MM.1S (cell line): Measurements from ENCODE around the gene TTC7B.

Experiments used
- DNase-seq: peaks from one replicate; pipeline ENCODE4 v3.0.0-alpha.2; 2015
- H2AFZ ChIP-seq: fragments of 300-600 bp; sonication (generic); 2 replicates; pipeline ENCODE4 v1.6.0; 2016; ENCODE audit warnings: antibody characterized with exemption, low read length
- H3F3A ChIP-seq: fragments of 300-600 bp; sonication (generic); 2 replicates; pipeline ENCODE4 v1.6.1; 2016; ENCODE audit warnings: mild to moderate bottlenecking, antibody characterized with exemption, low read length, moderate library complexity, mixed read lengths; ENCODE audit not compliant: insufficient read depth
- H3K27ac ChIP-seq: fragments of 300-600 bp; sonication (generic); 2 replicates; pipeline ENCODE4 v1.5.1; 2016; ENCODE audit warnings: mild to moderate bottlenecking, low read length
- H3K27me3 ChIP-seq: fragments of 300-600 bp; sonication (generic); replicated peaks from 2 replicates; pipeline ENCODE4 v1.6.0; 2016; ENCODE audit warnings: low read length; ENCODE audit not compliant: insufficient read depth
- H3K36me3 ChIP-seq: fragments of 300-600 bp; sonication (generic); replicated peaks from 2 replicates; pipeline ENCODE4 v1.6.1; 2016; ENCODE audit warnings: mild to moderate bottlenecking, low read length, mixed read lengths; ENCODE audit not compliant: insufficient read depth
- H3K4me1 ChIP-seq: fragments of 300-600 bp; sonication (generic); 2 replicates; pipeline ENCODE4 v1.6.1; 2016; ENCODE audit warnings: low read length, mixed read lengths
- H3K4me2 ChIP-seq: fragments of 300-600 bp; sonication (generic); 2 replicates; pipeline ENCODE4 v1.6.0; 2016; ENCODE audit warnings: low read depth, low read length
- H3K4me3 ChIP-seq: fragments of 300-600 bp; sonication (generic); 2 replicates; pipeline ENCODE4 v1.5.1; 2016; ENCODE audit warnings: low read length, mixed read lengths
- H3K79me2 ChIP-seq: fragments of 300-600 bp; sonication (generic); 2 replicates; pipeline ENCODE4 v1.6.1; 2016; ENCODE audit warnings: mixed run types, low read length, mixed read lengths
- H3K9ac ChIP-seq: fragments of 300-600 bp; sonication (generic); 2 replicates; pipeline ENCODE4 v1.6.1; 2016; ENCODE audit warnings: low read length, mixed read lengths
- H3K9me2 ChIP-seq: fragments of 300-600 bp; sonication (generic); replicated peaks from 2 replicates; pipeline ENCODE4 v1.6.1; 2016; ENCODE audit warnings: mild to moderate bottlenecking, low read length, mixed read lengths; ENCODE audit not compliant: insufficient read depth
- H3K9me3 ChIP-seq: fragments of 300-600 bp; sonication (generic); replicated peaks from 2 replicates; pipeline ENCODE4 v1.6.1; 2016; ENCODE audit warnings: mild to moderate bottlenecking, low read length, mixed read lengths; ENCODE audit not compliant: insufficient read depth
- H4K20me1 ChIP-seq: fragments of 300-600 bp; sonication (generic); 2 replicates; pipeline ENCODE4 v1.6.1; 2016; ENCODE audit warnings: mild to moderate bottlenecking, low read length, moderate library complexity, mixed read lengths; ENCODE audit not compliant: insufficient read depth
- EZH2 ChIP-seq: fragments of 300-600 bp; sonication (generic); optimal IDR thresholded peaks from 2 replicates; pipeline ENCODE3; 2017; ENCODE audit warnings: low read depth, mild to moderate bottlenecking, antibody characterized with exemption, low read length, mixed read lengths
- EZH2phosphoT487 ChIP-seq: fragments of 300-600 bp; sonication (generic); IDR thresholded peaks from 2 replicates; pipeline ENCODE4 v1.6.1; 2018; ENCODE audit warnings: antibody characterized with exemption, low read length
- TF ChIP-seq, protein P1 (sequence below): fragments of 300-600 bp; sonication (generic); IDR thresholded peaks from 2 replicates; pipeline ENCODE4 v1.5.1; 2016; ENCODE audit warnings: antibody characterized with exemption, low read length, mixed read lengths

TTC7B gene

GRCh38 chr14:90784621-90785270 lies 31.5 kb downstream of the TTC7B start:
- H3K9me2 ChIP-seq, result no peaks in the 10 kb centered on the region
- no peaks in the 10 kb centered on the region for H4K20me1 ChIP-seq
- no peaks in the 10 kb centered on the region for H3K27me3 ChIP-seq
- H3K9ac ChIP-seq, result no peak overlapping the region
- H3F3A ChIP-seq, result no peaks in the 10 kb centered on the region
- H2AFZ ChIP-seq, result no peak overlapping the region
- no peak for DNase-seq
- no peaks in the 10 kb centered on the region for H3K9me3 ChIP-seq
- H3K4me1 ChIP-seq, result no peaks in the 10 kb centered on the region
- no peaks in the 10 kb centered on the region for H3K79me2 ChIP-seq
- TF ChIP-seq, protein P1, sequence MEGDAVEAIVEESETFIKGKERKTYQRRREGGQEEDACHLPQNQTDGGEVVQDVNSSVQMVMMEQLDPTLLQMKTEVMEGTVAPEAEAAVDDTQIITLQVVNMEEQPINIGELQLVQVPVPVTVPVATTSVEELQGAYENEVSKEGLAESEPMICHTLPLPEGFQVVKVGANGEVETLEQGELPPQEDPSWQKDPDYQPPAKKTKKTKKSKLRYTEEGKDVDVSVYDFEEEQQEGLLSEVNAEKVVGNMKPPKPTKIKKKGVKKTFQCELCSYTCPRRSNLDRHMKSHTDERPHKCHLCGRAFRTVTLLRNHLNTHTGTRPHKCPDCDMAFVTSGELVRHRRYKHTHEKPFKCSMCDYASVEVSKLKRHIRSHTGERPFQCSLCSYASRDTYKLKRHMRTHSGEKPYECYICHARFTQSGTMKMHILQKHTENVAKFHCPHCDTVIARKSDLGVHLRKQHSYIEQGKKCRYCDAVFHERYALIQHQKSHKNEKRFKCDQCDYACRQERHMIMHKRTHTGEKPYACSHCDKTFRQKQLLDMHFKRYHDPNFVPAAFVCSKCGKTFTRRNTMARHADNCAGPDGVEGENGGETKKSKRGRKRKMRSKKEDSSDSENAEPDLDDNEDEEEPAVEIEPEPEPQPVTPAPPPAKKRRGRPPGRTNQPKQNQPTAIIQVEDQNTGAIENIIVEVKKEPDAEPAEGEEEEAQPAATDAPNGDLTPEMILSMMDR, result no peak
- TF ChIP-seq EZH2 (no peak), EZH2phosphoT487 (no peak)
- H3K36me3 ChIP-seq, result no peaks in the 10 kb centered on the region
- no peak overlapping the region for H3K4me2 ChIP-seq
- no peak overlapping the region for H3K4me3 ChIP-seq
- H3K27ac ChIP-seq, result no peak overlapping the region

DNA sequence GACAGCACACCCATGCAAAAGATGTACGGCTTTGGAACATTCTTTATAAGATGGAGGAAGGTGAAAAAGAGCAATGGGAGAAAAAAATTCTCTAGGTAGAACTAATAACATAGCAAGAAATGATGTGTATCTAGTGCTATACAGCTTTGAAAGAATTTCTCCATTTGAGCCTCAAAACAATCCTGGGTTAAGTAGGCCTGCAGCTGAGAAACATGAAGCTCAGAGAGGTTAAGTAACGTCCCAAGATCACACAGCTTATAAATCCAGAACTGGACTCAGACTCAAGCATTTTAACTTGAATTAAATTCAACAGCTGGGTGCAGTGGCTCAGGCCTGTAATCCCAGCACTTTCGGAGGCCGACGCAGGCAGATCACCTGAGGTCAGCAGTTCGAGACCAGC lies 32.9 kb downstream of the TTC7B start:
- H3K9me3 ChIP-seq, result no peaks in the 10 kb centered on the region
- no peaks in the 10 kb centered on the region for H3K4me1 ChIP-seq
- H3K4me2 ChIP-seq, result no peak overlapping the region
- no peak for TF ChIP-seq EZH2phosphoT487
- TF ChIP-seq, protein P1, result no peak
- TF ChIP-seq EZH2, result no peak
- H4K20me1 ChIP-seq, result no peaks in the 10 kb centered on the region
- no peaks in the 10 kb centered on the region for H3K79me2 ChIP-seq
- no peak overlapping the region for H3K4me3 ChIP-seq
- no peaks in the 10 kb centered on the region for H3K9me2 ChIP-seq
- no peaks in the 10 kb centered on the region for H3K36me3 ChIP-seq
- H2AFZ ChIP-seq, result no peak overlapping the region
- no peaks in the 10 kb centered on the region for H3F3A ChIP-seq
- DNase-seq, result no peak
- H3K9ac ChIP-seq, result no peak overlapping the region
- H3K27ac ChIP-seq, result no peak overlapping the region
- no peaks in the 10 kb centered on the region for H3K27me3 ChIP-seq

DNA sequence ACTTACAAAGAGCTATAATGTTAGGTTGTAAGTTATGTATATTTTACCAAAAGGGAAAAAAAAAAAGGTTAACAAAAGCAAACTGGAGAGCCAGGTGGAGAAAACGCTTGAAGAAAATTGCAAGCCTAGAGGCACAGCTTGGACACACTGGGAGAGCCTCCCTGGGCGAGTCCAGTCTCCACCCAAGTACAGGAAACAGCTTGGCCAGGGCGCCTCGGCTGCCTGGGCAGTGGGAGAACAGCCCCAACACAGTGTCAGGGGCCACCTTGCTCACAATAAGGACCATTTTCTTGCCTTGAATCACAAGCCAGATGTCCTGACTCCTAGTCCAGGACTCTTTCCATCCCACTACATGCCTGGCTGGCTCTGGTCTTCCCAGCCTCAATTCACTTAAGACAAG lies 33.3 kb downstream of the TTC7B start:
- Histone ChIP-seq H3K9ac (no peak overlapping the region), H3K4me1 (no peaks in the 10 kb centered on the region), H2AFZ (no peak overlapping the region), H3K27ac (no peak overlapping the region), H3F3A (no peaks in the 10 kb centered on the region), H3K9me2 (no peaks in the 10 kb centered on the region), H3K4me3 (no peak overlapping the region), H4K20me1 (no peaks in the 10 kb centered on the region), H3K9me3 (no peaks in the 10 kb centered on the region), H3K4me2 (no peak overlapping the region), H3K79me2 (no peaks in the 10 kb centered on the region), H3K27me3 (no peaks in the 10 kb centered on the region), H3K36me3 (no peaks in the 10 kb centered on the region)
- TF ChIP-seq EZH2phosphoT487 (no peak), EZH2 (no peak)
- no peak for DNase-seq

GRCh38 chr14:90781876-90782275 lies 34.4 kb downstream of the TTC7B start:
- no peak for TF ChIP-seq EZH2phosphoT487
- no peak for TF ChIP-seq EZH2
- TF ChIP-seq, protein P1, result no peak
- Histone ChIP-seq H4K20me1 (no peaks in the 10 kb centered on the region), H3K27ac (no peak overlapping the region), H3K9me3 (no peaks in the 10 kb centered on the region), H3K36me3 (no peaks in the 10 kb centered on the region), H3K4me3 (no peak overlapping the region), H3K9ac (no peak overlapping the region), H3K4me2 (no peak overlapping the region), H3K79me2 (no peaks in the 10 kb centered on the region), H3K27me3 (no peaks in the 10 kb centered on the region), H2AFZ (no peak overlapping the region), H3K4me1 (no peaks in the 10 kb centered on the region), H3F3A (no peaks in the 10 kb centered on the region), H3K9me2 (no peaks in the 10 kb centered on the region)
- DNase-seq, result no peak
